Body of pancreas (tissue), 4 donors: ENCODE results near the gene NDUFAF3.
A peak's percentile ranks its signal among the peaks of the same experiment; 100 is the strongest.

Experiments
- CTCF ChIP-seq, 7 experiments: fragments of 450-650 bp in 4 of 7; fragments of 200-600 bp in 3 of 7; sonication (generic) in 3 of 7; IDR thresholded peaks; one replicate each; pipeline ENCODE4 v1.5.1; 2016 to 2019; ENCODE audit warnings: antibody characterized with exemption in 7 of 7
- POLR2A ChIP-seq, 3 donors: fragments of 450-650 bp; IDR thresholded peaks; one replicate each; pipeline ENCODE4 v1.6.1; 2016; ENCODE audit warnings: antibody characterized with exemption in 3 of 3, mild to moderate bottlenecking in 2 of 3

GRCh38 chr3:48990636-48991469, 31.1 kb upstream of the NDUFAF3 start:
- TF ChIP-seq POLR2A (IDR thresholded peaks at IDR 0.05) (peak in 1 of 3 donors; percentile 17), CTCF (IDR thresholded peaks at IDR 0.05) (no peak)
